ENCODE measurements around the gene PCYT1A.
"Not testable (repeated sequence)": the region's sequence is repeated elsewhere in the genome, so short reads cannot be mapped to it uniquely, and the experiment has no call there.

The PCYT1A gene

DNA sequence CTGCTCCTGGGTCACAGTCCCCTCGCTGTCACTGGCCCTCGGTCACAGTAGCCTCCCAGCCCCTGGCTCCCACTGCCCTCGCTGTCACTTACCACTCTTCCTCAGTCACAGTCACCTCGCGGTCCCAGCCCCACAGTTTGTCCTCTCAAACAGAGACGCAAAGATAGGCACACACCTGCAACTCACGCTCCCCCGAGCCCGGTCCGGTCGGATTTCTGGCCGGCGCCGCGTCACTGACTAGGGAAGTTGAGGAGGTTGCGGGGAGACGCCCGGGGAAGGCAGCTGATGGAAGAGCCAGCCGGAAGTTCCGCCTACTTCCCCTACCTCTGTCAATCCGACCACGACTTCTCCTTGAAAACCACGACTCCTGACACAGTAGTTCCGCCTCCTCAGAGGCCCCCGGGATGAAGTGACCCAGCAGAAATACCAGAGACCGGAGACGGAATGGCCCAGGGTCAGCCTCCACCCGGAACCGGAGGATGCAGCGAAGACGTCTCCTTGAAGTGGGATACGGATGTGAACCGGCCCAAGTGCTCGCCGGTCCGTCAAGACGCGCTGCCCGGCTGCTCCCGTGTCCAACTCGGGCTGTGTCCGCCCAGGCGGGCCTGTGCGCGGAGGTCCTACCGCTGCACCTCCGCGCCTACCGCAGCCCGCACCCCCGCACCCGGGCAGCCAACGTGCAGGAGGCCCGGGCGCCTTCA lies at the start of gene PCYT1A:
TSS of gene PCYT1A (minus strand) at position 287 of the 701 bp plus-strand sequence. CDS start 17,195 bp downstream, outside the sequence.
- ATAC-seq: peak; percentile 93

DNA sequence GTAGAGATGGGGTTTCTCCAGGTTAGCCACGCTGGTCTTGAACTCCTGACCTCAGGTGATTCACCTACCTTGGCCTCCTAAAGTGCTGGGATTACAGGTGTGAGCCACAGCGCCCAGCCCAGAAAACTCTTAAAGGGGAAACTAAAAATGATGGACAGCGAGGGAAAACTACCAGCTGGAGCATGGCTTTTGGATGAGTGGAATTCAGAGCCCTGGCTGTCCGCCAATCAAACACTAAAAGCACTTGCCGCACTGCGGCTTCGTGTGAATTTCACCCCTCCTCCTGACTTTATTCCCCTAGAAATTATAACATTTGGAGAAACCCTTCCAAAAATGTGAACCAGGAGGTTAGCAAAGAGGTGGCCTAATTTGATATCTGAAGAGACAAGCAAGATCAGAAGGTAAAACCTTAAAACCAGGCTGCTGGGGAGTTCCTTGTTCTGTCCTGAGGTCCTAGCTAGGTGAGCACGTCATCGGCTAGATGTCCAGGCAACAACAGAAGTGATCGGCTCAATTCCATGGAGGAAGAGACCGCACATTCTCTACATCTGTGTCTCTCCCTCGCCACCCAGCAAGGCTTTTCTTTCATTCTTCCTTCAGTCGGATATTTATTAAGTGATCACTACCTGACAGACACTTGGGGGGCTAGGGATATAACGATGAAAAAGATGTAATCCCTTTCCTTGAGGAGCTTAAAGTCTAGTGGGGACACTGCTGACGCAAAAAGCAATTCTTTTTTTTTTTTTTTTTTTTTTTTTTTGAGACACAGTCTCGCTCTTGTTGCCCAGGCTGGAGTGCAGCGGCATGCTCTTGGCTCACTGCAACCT lies 49.0 kb upstream of the PCYT1A start:
- no peak for ATAC-seq

- no peak for ATAC-seq
These were observed 48.0 kb upstream of the PCYT1A start for GRCh38 chr3:196335503-196335948.

GRCh38 chr3:196334982-196335381 lies 47.5 kb upstream of the PCYT1A start:
- ATAC-seq: no peak

- no peak for ATAC-seq
These were observed 44.6 kb upstream of the PCYT1A start for GRCh38 chr3:196332168-196332567.

DNA sequence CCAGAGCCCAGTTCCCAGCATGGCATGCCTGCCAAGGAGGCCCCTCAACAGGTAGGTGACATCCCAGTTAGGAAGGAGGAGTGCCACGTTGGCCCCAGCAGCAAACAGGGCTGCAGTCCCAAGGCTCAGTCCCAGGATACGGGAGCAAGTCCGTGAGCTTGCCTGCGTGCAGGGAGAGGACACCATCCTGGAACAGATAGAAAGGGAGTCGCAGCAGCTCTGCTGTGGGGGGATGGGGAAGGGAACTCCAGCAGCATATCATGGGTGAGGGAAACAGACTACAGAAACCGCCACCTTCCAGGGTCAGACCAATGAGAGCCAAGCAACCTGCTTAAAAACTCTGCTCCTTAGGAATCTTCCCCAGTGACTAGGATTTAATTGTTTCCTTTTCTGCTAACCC lies 39.9 kb upstream of the PCYT1A start:
- no peak for ATAC-seq

- ATAC-seq: no peak
These were observed 39.4 kb upstream of the PCYT1A start for GRCh38 chr3:196326936-196327335.

DNA sequence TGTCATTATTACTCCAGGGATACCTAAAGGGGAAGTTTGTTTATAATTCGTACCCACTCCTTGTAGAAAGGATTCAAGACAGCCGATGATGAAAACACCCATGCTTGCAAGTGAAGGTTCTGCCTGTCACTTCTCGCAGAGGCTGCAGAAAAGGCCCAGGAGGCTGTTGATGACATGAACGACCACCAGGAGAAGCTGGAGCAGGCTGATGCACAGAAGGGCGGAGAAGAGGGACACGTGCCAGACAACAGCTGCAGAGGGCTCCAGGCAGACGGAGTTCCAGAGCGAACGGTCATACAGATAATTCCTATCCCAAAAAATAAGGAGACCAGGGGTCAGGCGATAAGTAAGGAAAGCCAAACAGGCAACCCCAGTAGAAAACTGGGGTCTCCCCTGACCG lies 36.2 kb upstream of the PCYT1A start:
- no peak for ATAC-seq

- no peak for ATAC-seq
These were observed 35.5 kb upstream of the PCYT1A start for GRCh38 chr3:196323016-196323415.

DNA sequence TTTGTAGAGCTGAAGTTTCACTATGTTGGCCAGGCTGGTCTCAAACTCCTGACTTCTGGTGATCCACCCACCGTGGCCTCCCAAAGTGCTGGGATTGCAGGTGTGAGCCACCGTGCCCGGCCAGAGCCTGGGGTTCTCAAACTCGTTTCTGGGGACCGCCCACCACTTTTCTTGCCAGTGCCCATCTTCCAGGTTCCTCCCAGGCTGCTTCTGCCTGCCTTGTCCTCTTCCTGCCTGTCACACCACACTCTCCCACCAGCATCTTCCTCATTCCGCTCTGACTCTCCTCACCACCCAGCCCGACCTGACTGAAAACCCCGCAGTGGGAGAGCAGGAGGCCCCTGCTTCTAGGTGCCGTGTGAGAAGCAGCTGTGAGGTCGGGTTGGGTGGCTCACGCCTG lies 33.6 kb upstream of the PCYT1A start:
- no peak for ATAC-seq

- no peak for ATAC-seq
These were observed 32.6 kb upstream of the PCYT1A start for GRCh38 chr3:196320137-196320536.

GRCh38 chr3:196317687-196318467 lies 30.4 kb upstream of the PCYT1A start, which contains the start of gene DYNLT2B:
TSS of gene DYNLT2B (minus strand) at chr3:196318240. CDS start at chr3:196318152, 88 bp downstream.
- ATAC-seq: peak; percentile 93

DNA sequence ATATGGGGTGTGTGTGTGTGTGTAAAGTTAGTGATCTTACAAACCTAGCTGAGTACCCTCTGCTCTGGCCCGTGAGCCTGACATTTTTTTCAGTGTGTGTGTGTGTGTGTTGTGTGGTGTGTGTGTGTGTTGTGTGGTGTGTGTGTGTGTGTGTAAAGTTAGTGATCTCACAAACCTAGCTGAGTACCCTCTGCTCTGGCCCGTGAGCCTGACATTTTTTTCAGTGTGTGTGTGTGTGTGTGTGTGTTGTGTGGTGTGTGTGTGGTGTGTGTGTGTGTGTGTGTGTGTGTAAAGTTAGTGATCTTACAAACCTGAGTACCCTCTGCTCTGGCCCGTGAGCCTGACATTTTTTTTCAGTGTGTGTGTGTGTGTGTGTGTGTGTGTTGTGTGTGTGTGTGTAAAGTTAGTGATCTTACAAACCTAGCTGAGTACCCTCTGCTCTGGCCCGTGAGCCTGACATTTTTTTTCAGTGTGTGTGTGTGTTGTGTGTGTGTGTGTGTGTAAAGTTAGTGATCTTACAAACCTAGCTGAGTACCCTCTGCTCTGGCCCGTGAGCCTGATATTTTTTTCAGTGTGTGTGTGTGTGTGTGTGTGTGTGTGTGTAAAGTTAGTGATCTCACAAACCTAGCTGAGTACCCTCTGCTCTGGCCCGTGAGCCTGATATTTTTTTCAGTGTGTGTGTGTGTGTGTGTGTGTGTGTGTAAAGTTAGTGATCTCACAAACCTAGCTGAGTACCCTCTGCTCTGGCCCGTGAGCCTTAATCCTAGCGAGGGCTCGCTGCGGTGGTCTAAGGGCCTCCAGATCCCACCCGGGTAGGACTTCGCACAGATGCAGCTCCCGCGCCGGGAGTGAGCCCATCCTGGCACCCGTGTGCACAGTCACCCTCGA lies 29.5 kb upstream of the PCYT1A start:
- ATAC-seq: peak in 1 of 2 donors; percentile 61

DNA sequence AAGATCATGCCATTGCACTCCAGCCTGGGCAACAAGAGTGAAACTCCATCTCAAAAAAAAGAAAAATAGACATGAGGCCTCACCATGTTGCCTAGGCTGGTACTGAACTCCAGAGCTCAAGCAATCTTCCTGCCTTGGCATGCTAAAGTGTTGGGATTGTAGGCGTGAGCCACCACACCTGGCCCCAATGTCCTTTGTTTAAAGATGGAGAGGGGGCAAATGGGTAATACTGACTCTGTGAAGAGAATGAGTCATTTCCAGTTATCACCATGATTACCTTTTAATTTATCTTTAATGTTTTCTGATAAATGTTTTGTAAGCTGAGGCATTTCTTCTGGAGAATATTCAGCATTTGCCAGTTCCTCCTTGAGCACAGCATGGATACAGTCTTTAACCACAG lies 28.3 kb upstream of the PCYT1A start:
- no peak for ATAC-seq

- ATAC-seq: no peak
These were observed 27.1 kb upstream of the PCYT1A start for GRCh38 chr3:196314597-196314996.

DNA sequence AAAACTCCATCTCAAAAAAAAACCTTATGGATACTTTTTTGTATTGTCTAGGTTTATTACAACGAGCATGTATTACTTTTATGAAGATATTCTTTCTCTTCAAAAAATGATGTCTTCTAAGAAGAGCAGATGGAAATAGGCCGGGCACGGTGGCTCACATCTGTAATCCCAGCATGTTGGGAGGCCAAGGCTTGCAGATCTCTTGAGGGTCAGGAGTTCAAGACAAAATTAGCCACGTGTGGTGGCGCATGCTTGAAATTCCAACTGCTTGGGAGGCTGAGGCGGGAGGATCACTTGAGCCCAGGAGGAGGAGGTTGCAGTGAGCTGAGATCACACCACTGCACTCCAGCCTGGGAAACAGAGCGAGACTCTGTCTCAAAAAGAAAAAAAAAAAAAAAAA lies 26.6 kb upstream of the PCYT1A start:
- not testable (repeated sequence) for ATAC-seq

DNA sequence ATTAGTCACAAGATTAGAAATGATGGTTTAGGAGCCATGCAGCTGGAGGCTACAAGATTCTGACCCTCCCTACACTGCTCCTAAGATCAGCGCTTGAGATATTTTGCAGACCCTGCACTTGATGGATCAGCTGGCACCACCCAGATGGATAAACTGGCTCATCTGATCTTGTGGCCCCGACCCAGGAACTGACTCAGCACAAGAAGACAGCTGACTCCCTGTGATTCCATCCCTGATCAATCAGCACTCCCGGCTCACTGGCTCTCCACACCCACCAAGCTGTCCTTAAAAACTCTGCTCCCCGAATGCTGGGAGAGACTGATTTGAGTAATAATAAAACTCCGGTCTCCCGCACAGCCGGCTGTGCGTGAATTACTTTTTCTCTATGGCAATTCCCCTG lies 15.4 kb upstream of the PCYT1A start:
- ATAC-seq: not testable (repeated sequence)

DNA sequence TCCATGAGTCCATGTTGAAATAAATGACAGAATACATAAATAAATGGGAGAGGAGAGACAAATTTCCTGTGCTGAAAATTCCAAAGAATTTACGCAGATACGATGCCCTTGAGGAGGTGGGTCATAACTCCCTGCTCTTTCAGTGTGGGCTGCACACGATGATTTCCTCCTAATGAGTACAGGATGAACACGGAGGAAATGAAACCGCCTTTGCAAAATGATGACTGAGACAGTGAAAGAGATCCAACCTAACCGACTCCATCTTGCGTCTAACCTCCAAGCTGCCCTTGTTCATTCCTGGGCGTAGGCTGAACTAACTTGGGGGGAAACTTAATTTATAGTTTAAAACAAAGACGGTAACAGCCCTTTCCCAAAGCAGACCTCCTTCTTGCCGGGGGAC lies 15.0 kb upstream of the PCYT1A start:
- ATAC-seq: not testable (repeated sequence)

DNA sequence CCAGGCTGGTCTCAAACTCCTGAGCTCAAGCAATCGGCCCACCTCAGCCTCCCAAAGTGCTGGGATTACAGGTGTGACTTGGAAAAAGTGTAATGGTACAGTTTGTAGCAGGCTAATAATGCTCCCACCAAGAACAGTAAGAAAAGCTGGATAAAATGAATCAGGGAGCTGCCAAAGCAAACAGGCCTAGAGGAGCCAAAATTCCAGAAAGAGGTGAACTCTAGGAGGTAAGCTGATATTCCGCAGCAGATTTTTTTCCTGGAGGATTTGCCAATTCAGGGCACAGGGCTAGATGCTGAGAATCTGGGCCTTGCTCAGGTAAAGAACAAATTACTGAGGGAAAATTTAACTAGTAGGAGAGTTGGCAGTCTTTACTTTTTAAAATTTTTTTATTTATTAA lies 11.0 kb upstream of the PCYT1A start:
- no peak for ATAC-seq

GRCh38 chr3:196292286-196292923 lies 4.9 kb upstream of the PCYT1A start:
- no peak for ATAC-seq

DNA sequence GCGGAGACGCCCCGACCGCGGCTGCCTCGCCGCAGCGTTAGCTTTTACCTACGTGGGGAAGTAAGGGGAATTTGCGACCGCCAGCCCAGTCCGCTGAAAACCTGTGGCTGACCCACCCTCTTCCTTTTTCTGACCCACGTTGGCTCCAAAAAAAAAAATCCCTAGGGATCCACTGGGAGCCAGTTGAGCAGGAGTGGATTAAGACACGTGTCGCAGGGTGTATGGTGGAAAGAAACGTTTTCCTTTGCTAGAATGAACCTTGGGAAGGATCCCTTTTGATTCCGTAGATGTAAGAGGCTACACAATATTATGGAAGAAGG lies 575 bp upstream of the PCYT1A start:
- no peak for ATAC-seq

GRCh38 chr3:196287090-196287439 lies 461 bp downstream of the PCYT1A start:
- ATAC-seq: peak; percentile 25 to 34

All from activated CD4-positive, CD25-positive, alpha-beta regulatory T cell treated with anti-CD3 and anti-CD28 coated beads, Interleukin-2, amount 50 U/mL, for 24 hours (primary cell).